Neural cell (in vitro differentiated cells): ENCODE results near the gene EPS8. TPM values are rescaled to one million over a fixed set of nuclear protein-coding genes. Genes with fewer than 3 reads are reported as not detected.

ENCODE experiments used
- H2AFZ ChIP-seq: fragments of 200-600, 300-800 bp; sonication (generic), shearing (Covaris generic); 2 replicates; pipeline ENCODE4 v1.6.0; 2014; ENCODE audit warnings: low read depth, mild to moderate bottlenecking, antibody characterized with exemption, low read length, moderate library complexity
- H3F3A ChIP-seq: fragments of 200-600 bp; shearing (Covaris generic); 2 replicates; pipeline ENCODE4 v1.6.1; 2016; ENCODE audit warnings: mild to moderate bottlenecking, moderate library complexity, mixed read lengths, antibody characterized with exemption, low read length; ENCODE audit not compliant: insufficient read depth, poor library complexity, severe bottlenecking
- H3K27ac ChIP-seq: fragments of 200-600, 300-800 bp; sonication (generic), shearing (Covaris generic); 2 replicates; pipeline ENCODE4 v1.5.1; 2014; ENCODE audit warnings: mild to moderate bottlenecking, low read length, moderate library complexity
- H3K27me3 ChIP-seq: fragments of 300-800, 200-600 bp; sonication (generic), shearing (Covaris generic); 2 replicates; pipeline ENCODE4 v1.6.0; 2014; ENCODE audit warnings: mild to moderate bottlenecking, low read depth, low read length, moderate library complexity; ENCODE audit not compliant: insufficient read depth
- H3K36me3 ChIP-seq: fragments of 300-800, 200-600 bp; sonication (generic), shearing (Covaris generic); 2 replicates; pipeline ENCODE4 v1.5.1; 2014; ENCODE audit warnings: mild to moderate bottlenecking, antibody characterized with exemption, low read length, moderate library complexity; ENCODE audit not compliant: insufficient read depth
- H3K4me2 ChIP-seq: fragments of 300-800, 200-600 bp; sonication (generic), shearing (Covaris generic); 2 replicates; pipeline ENCODE4 v1.6.0; 2014; ENCODE audit warnings: mild to moderate bottlenecking, low read length
- H3K4me3 ChIP-seq: fragments of 300-800, 200-600 bp; sonication (generic), shearing (Covaris generic); 2 replicates; pipeline ENCODE4 v1.5.1; 2014; ENCODE audit warnings: mild to moderate bottlenecking, low read length, moderate library complexity
- H3K79me2 ChIP-seq: fragments of 200-600 bp; shearing (Covaris generic); replicated peaks from 2 replicates; pipeline ENCODE4 v1.6.0; 2014; ENCODE audit warnings: mild to moderate bottlenecking, low read length, moderate library complexity; ENCODE audit not compliant: insufficient read depth
- H3K9ac ChIP-seq: fragments of 300-800, 200-600 bp; sonication (generic), shearing (Covaris generic); 2 replicates; pipeline ENCODE4 v1.6.1; 2016; ENCODE audit warnings: mild to moderate bottlenecking, low read length, mixed read lengths
- H3K9me2 ChIP-seq: fragments of 200-600 bp; shearing (Covaris generic); 2 replicates; pipeline ENCODE4 v1.6.1; 2016; ENCODE audit warnings: mild to moderate bottlenecking, low read length, mixed read lengths; ENCODE audit not compliant: insufficient read depth
- H3K9me3 ChIP-seq: fragments of 200-600, 300-800 bp; sonication (generic), shearing (Covaris generic); 2 replicates; pipeline ENCODE4 v1.6.1; 2016; ENCODE audit warnings: mild to moderate bottlenecking, mixed run types, low read length, moderate library complexity, mixed read lengths
- H4K20me1 ChIP-seq: fragments of 200-600 bp; shearing (Covaris generic); 2 replicates; pipeline ENCODE4 v1.6.1; 2016; ENCODE audit warnings: mild to moderate bottlenecking, mixed run types; ENCODE audit not compliant: insufficient read depth
- CTCF ChIP-seq: fragments of 450-650 bp; IDR thresholded peaks from 2 replicates; pipeline ENCODE4 v1.5.1; 2014; ENCODE audit warnings: antibody characterized with exemption, mild to moderate bottlenecking, moderate library complexity; ENCODE audit not compliant: poor library complexity, severe bottlenecking
- EP300 ChIP-seq: fragments of 450-650 bp; conservative IDR thresholded peaks from 2 replicates; pipeline ENCODE4 v1.6.1; 2014; ENCODE audit warnings: antibody characterized with exemption, mild to moderate bottlenecking, moderate library complexity; ENCODE audit not compliant: poor library complexity, severe bottlenecking
- EZH2 ChIP-seq: fragments of 200-600, 300-800 bp; shearing (Covaris generic), sonication (generic); IDR thresholded peaks from 2 replicates; pipeline ENCODE4 v1.6.1; 2014; ENCODE audit warnings: antibody characterized with exemption, low read length, borderline replicate concordance, mild to moderate bottlenecking; ENCODE audit not compliant: insufficient read depth, poor library complexity, severe bottlenecking
- MXI1 ChIP-seq: fragments of 450-650 bp; conservative IDR thresholded peaks from 2 replicates; pipeline ENCODE4 v1.6.1; 2014; ENCODE audit warnings: antibody characterized with exemption, mild to moderate bottlenecking; ENCODE audit not compliant: poor library complexity, severe bottlenecking
- POLR2AphosphoS5 ChIP-seq: IDR thresholded peaks from 2 replicates; pipeline ENCODE4 v1.6.1; 2012
- RAD21 ChIP-seq: fragments of 450-650 bp; conservative IDR thresholded peaks from 2 replicates; pipeline ENCODE4 v1.6.1; 2014; ENCODE audit warnings: antibody characterized with exemption, mild to moderate bottlenecking, moderate library complexity
- REST ChIP-seq: IDR thresholded peaks from 2 replicates; pipeline ENCODE4 v1.6.1; 2012; ENCODE audit warnings: borderline replicate concordance
- SMC3 ChIP-seq: fragments of 450-650 bp; conservative IDR thresholded peaks from 2 replicates; pipeline ENCODE4 v1.6.1; 2014; ENCODE audit warnings: antibody characterized with exemption, mild to moderate bottlenecking, moderate library complexity; ENCODE audit not compliant: poor library complexity
- TAF1 ChIP-seq: IDR thresholded peaks from 2 replicates; pipeline ENCODE4 v1.6.1; 2012; ENCODE audit warnings: low read depth
- polyA plus RNA-seq: library from polyadenylated mRNA; depleted of rRNA; stranded (reverse); fragments of >200 nt; gene quantifications from 2 replicates; pipeline ENCODE4 v1.2.3, GENCODE V29; 2014

EPS8 gene
- polyA plus RNA-seq, 1 donor from 2014 or later, result 12.2 TPM

GRCh38 chr12:15818418-15818817, 29.2 kb upstream of the EPS8 start:
- Histone ChIP-seq H3K4me2 (no peak overlapping the region), H3K36me3 (no peaks in the 10 kb centered on the region), H3K9me2 (no peaks in the 10 kb centered on the region), H3F3A (no peaks in the 10 kb centered on the region), H3K4me3 (no peak overlapping the region), H4K20me1 (no peaks in the 10 kb centered on the region), H3K79me2 (no peaks in the 10 kb centered on the region), H3K9ac (no peak overlapping the region), H3K27ac (no peak overlapping the region), H3K9me3 (no peaks in the 10 kb centered on the region), H3K27me3 (no peaks in the 10 kb centered on the region), H2AFZ (no peak overlapping the region)
- TF ChIP-seq RAD21, result no peak
- TF ChIP-seq SMC3, result no peak
- no peak for TF ChIP-seq EP300
- no peak for TF ChIP-seq EZH2
- TF ChIP-seq REST, result no peak

GRCh38 chr12:15815730-15816129, 26.5 kb upstream of the EPS8 start:
- Histone ChIP-seq H3K9me3 (no peaks in the 10 kb centered on the region), H2AFZ (no peak overlapping the region), H3K9me2 (no peaks in the 10 kb centered on the region), H3K4me2 (no peak overlapping the region), H3K27ac (no peak overlapping the region), H3K9ac (no peak overlapping the region), H3K27me3 (no peaks in the 10 kb centered on the region), H4K20me1 (no peaks in the 10 kb centered on the region), H3K4me3 (no peak overlapping the region), H3F3A (no peaks in the 10 kb centered on the region), H3K79me2 (no peaks in the 10 kb centered on the region), H3K36me3 (no peaks in the 10 kb centered on the region)
- TF ChIP-seq EP300 (no peak), RAD21 (no peak), POLR2AphosphoS5 (no peak), TAF1 (no peak), SMC3 (no peak), REST (no peak), CTCF (no peak), EZH2 (no peak), MXI1 (no peak)
